LNCAP (cell line): Measurements from ENCODE around the gene GIGYF1.

Experiments
- CTCF ChIP-seq: fragments of 450-650 bp; IDR thresholded peaks from 2 replicates; pipeline ENCODE4 v1.5.1; 2017; ENCODE audit warnings: mild to moderate bottlenecking

GIGYF1 gene

GRCh38 chr7:100667331-100668068, 26.6 kb downstream of the GIGYF1 start:
- no peak for TF ChIP-seq CTCF

- TF ChIP-seq CTCF = no peak
These were observed 28.8 kb downstream of the GIGYF1 start for GRCh38 chr7:100665168-100665726.

DNA sequence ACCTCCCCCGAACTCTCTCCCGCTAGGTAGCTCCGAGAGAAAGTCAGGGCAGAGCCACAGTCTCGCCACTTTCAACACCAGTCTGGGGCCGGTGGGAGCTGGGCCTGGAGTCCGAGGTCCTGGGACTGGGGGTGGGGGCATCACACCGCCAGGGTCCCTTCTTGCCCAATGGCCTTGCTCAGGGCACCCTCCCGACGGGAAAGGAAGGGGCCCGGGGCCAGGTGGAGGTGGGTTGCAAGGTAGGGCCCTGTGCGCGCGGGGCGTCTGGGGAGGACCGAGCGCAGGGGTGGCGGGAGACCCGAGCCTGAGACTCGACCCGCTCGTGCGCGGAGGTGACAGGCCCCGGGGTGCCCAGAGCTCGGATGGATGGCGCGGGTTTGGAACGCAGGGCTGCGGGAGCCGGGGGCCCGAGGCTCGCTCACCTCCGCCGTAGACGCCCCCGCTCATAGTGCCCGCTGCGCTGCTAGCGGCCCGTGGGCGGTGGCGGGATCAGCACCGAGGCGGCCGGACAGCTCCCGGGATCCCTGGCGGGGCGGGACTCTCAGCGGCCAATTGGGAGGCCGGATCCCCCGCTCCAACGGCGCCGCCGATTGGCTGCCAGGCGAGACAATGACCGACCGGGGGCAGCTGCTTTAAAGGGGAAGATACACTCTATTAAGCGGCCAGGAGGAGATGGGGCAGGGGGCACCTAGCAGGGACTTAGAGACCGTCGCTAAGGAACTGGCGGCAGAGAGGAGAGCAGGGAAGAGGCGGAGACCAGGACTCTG, 38.0 kb downstream of the GIGYF1 start, which contains the start of gene ACTL6B:
Gene ACTL6B, minus strand, starts transcription at position 541 of the 767 bp plus-strand sequence. Its CDS starts 94 bp downstream, at position 447.
- no peak for TF ChIP-seq CTCF

DNA sequence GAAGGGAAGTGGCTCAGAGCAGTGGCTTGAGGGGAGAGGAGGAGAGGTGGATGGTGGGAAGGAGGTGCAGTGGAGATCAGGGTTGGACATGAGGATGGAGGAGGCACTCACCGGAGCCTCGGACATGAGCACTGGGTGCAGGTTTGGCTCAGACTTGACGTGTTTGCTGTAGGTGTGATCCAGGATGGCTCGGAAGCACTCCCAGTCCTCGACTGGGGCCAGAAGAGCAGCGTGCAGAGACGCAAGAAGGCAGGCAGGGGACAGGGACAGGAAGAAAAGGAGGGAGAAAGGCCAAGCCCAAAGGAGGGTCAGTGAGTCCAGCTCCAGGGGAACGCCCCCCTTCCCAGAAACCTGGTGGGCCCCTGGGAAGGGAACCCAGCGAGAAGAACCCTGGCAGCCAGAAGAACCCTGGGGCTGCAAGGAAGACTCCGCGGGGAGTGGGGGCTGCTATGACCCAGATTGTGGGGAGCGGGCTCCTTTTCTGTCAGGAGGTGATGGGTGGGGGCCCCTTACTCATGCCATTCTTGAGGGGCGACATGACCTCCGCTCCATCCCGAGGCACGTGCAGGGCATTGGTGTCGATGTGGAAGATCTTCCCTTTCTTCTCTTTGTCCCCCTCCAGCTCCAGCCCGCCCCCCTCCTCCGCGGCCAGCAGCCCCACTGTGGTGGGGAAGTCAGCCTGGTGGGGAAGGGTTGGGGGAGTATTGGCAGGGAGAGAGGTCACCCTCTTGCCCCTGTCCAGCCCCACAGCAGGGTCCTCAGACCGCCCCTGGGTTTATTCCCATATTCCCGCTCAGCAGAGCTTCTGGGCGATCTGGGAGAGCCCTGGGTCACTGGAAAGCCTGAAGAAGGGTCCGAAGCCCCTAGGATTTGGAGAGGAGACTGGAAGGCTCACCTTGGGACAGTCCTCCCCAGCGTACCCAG, 38.9 kb downstream of the GIGYF1 start:
- no peak for TF ChIP-seq CTCF

DNA sequence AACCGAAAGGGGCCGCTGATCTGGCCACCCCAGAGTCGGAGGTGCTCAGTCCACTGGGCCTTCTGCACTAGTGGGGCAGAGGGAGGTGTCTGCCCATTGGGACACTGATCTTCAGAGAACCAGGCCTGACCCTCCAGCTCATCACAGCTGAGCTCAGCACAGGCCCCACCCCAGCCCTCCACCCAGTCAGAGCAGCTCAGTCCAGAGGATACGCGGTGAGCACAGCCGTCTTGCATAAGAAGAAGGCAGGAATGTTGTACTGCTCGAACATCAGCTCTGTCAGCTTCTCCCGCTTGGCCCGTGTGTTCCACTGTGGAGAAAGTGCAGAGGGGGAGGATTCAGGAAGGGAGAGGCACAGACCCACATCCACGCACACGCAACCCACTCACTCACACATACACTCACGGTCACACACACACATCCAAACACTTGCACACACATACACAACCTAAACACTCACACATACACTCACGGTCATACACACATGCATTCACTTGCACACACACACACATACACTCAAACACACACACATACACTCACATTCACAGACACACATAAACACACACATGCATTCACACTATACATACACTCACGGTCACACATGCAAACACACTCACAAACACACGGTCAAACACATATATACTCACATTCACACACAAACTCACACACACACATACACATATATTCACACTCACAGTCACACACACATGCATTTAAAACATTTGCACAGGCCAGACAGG, 44.1 kb downstream of the GIGYF1 start:
- no peak for TF ChIP-seq CTCF

GRCh38 chr7:100642534-100642907, 51.5 kb downstream of the GIGYF1 start:
- TF ChIP-seq CTCF = no peak
